Activated CD8-positive, alpha-beta T cell treated with anti-CD3 and anti-CD28 coated beads for 36 hours (primary cell): ENCODE data around the gene CD40. TPM values are rescaled to one million over a fixed set of nuclear protein-coding genes. Genes with fewer than 3 reads are reported as not detected.

ENCODE experiments used
- ATAC-seq: fragments of 200-7000 bp; cut with Tn5 transposase; one replicate; pipeline ENCODE4 v1.10.0; 2021; ENCODE audit warnings: mild to moderate bottlenecking, moderate library complexity
- CTCF ChIA-PET: fragments of 350-600 bp; sonication (Branson Sonifier 250); formaldehyde crosslinking; loops from one replicate; lab custom pipeline; 2021; ENCODE audit warnings: antibody characterized with exemption; lab: Charles Lee
- POLR2A ChIA-PET: fragments of 350-600 bp; sonication (Branson Sonifier 250); formaldehyde crosslinking; loops from one replicate; lab custom pipeline; 2021; ENCODE audit warnings: antibody characterized with exemption; lab: Charles Lee
- DNase-seq: peaks from one replicate; pipeline ENCODE4 v3.0.0-alpha.2; 2020
- H3K27ac Mint-ChIP-seq: one replicate; pipeline ENCODE4 v1.8.0; 2021; ENCODE audit warnings: mild to moderate bottlenecking, mixed read lengths
- H3K27me3 Mint-ChIP-seq: one replicate; pipeline ENCODE4 v1.8.0; 2021; ENCODE audit warnings: mixed read lengths
- H3K36me3 Mint-ChIP-seq: one replicate; pipeline ENCODE4 v1.8.0; 2021; ENCODE audit warnings: low read depth, mixed read lengths
- H3K4me1 Mint-ChIP-seq: one replicate; pipeline ENCODE4 v1.8.0; 2021; ENCODE audit warnings: low read depth, mixed read lengths
- H3K4me3 Mint-ChIP-seq: one replicate; pipeline ENCODE4 v1.8.0; 2021; ENCODE audit warnings: mild to moderate bottlenecking, moderate library complexity, mixed read lengths
- H3K9me3 Mint-ChIP-seq: one replicate; pipeline ENCODE4 v1.8.0; 2021; ENCODE audit warnings: mixed read lengths
- intact Hi-C: fragments of 100-400 bp; cut with micrococcal nuclease; formaldehyde crosslinking; loops from one replicate; pipeline ENCODE4 v1.10.0; 2022
- total RNA-seq, 2 experiments: library from RNA; stranded (reverse); gene quantifications; one replicate each; pipeline ENCODE4 v1.2.3, GENCODE V29; 2021
- TF ChIP-seq, protein P1 (sequence below): fragments of 200-600 bp; IDR thresholded peaks from one replicate; pipeline ENCODE4 v1.8.0; 2022; ENCODE audit warnings: antibody characterized with exemption, mild to moderate bottlenecking

Gene CD40
- total RNA-seq, 2 experiments from 2014 or later, result 3.3 to 3.5 TPM

DNA sequence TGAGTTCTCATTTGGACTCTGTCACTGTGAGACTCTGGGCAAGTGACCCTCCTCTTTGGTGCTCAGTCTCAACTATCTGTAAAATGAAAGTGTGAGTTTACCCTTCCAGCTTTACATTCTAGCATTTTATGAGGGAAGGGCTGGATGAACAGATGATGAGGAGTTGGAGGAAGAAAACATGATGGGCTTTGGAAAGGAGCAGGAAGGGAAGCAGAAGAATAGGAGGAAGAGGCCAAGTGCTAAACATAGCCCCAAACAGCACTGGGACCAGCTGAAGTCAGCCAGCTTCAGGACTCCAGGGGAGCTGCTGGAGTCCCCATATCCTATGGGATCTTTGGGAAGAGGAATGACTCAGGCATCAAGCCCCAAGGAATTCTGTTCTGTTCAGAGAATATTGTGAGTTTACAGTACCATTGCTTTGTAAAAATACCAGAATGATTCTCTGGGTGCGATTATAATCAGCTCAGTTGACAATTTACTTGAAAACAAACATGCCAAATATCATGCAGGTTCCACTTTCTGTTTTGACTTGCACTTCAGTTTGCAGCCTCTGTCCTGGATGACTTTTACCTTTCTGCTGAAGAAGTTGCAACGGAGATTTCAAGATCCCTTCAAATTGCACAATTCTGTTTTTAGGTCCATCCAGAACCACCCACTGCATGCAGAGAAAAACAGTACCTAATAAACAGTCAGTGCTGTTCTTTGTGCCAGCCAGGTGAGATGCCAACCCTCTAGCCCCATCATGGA, 3.2 kb downstream of the CD40 start:
- Mint-ChIP-seq H3K4me1 (peaks cover 17% of the 10 kb centered on the region), H3K27me3 (peaks cover 5% of the 10 kb centered on the region), H3K36me3 (no peaks in the 10 kb centered on the region), H3K27ac (no peak overlapping the region), H3K9me3 (no peaks in the 10 kb centered on the region), H3K4me3 (no peak overlapping the region)
- ATAC-seq (no peak), DNase-seq (no peak)
- intact Hi-C loops, result no loop called here
- CTCF ChIA-PET, result no interaction called here
- TF ChIP-seq, protein P1, sequence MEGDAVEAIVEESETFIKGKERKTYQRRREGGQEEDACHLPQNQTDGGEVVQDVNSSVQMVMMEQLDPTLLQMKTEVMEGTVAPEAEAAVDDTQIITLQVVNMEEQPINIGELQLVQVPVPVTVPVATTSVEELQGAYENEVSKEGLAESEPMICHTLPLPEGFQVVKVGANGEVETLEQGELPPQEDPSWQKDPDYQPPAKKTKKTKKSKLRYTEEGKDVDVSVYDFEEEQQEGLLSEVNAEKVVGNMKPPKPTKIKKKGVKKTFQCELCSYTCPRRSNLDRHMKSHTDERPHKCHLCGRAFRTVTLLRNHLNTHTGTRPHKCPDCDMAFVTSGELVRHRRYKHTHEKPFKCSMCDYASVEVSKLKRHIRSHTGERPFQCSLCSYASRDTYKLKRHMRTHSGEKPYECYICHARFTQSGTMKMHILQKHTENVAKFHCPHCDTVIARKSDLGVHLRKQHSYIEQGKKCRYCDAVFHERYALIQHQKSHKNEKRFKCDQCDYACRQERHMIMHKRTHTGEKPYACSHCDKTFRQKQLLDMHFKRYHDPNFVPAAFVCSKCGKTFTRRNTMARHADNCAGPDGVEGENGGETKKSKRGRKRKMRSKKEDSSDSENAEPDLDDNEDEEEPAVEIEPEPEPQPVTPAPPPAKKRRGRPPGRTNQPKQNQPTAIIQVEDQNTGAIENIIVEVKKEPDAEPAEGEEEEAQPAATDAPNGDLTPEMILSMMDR, result no peak
- POLR2A ChIA-PET, result interaction anchor here (0.7 kb wide), 1 partner anchor 252 kb away, joined by 3 read pairs; no protein-coding TSS in a partner anchor

DNA sequence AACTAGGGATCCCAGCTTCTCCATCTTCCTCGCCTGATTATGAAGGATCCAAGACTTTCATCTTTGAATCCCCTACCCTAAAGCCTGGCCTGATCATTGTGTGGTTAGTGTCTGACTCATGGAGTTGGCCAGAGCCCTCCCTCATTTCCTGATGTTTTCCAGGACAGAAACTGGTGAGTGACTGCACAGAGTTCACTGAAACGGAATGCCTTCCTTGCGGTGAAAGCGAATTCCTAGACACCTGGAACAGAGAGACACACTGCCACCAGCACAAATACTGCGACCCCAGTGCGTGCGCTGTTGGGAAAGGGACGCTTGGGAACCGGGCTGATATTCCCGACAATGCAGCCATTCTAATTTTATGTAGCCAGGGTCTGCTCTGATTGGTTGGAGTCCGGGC, 4.0 kb downstream of the CD40 start:
- POLR2A ChIA-PET, result no interaction called here
- intact Hi-C loops, result no loop called here
- CTCF ChIA-PET, result no interaction called here

DNA sequence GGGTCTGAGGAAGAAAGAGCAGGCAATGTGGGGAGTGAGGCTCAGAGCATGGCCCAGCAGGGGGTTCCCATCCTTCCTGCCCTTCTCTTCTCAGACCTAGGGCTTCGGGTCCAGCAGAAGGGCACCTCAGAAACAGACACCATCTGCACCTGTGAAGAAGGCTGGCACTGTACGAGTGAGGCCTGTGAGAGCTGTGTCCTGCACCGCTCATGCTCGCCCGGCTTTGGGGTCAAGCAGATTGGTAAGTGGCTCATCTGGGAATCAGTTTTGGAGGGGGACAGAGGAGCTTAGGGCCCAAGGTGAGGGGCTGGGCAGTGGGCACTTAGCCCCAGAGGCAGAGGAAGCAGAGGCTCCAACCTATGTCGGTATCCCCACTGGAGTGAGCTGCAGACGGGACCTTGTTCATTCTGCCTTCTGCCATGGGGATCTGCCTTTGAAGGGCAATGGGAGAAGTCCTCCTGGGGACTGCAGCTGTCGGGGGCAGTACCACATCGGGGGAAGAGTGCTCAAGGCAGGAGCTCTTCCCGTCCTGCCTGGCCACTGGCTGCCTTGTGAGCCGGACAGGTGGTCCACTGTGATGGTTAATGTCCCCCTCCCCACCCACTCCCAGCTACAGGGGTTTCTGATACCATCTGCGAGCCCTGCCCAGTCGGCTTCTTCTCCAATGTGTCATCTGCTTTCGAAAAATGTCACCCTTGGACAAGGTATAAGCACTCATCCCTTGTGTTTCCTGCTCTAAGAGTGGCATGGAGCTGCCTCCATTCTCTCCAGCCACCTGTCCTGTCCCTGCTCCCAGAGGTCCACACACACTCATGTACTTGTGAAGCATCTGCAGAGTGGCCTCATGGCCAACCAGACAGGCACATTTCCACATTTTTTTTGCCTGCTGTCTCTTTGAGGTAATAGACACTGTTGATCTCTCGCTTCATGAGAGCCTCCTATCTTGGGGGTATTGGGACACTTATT, 4.7 kb downstream of the CD40 start:
- H3K4me1 Mint-ChIP-seq, result peaks cover 13% of the 10 kb centered on the region
- POLR2A ChIA-PET, result no interaction called here
- H3K36me3 Mint-ChIP-seq, result no peaks in the 10 kb centered on the region
- DNase-seq (no peak), ATAC-seq (no peak)
- no peaks in the 10 kb centered on the region for H3K9me3 Mint-ChIP-seq
- CTCF ChIA-PET, result interaction anchor here (1.2 to 1.5 kb wide), 2 partner anchors 10 to 100 kb away, joined by 3 read pairs; no protein-coding TSS in a partner anchor
- peaks cover 2% of the 10 kb centered on the region for H3K27me3 Mint-ChIP-seq
- intact Hi-C loops, result no loop called here
- TF ChIP-seq, protein P1, result no peak
- no peak overlapping the region for H3K27ac Mint-ChIP-seq
- no peak overlapping the region for H3K4me3 Mint-ChIP-seq

More for the DNA sequence above, 4.0 kb downstream of the CD40 start:
- H3K27ac Mint-ChIP-seq, result no peak overlapping the region
- no peak for DNase-seq
- ATAC-seq, result no peak
- no peak overlapping the region for H3K4me3 Mint-ChIP-seq
- H3K36me3 Mint-ChIP-seq, result no peaks in the 10 kb centered on the region
- H3K4me1 Mint-ChIP-seq, result peaks cover 17% of the 10 kb centered on the region
- TF ChIP-seq, protein P1, result no peak
- no peaks in the 10 kb centered on the region for H3K9me3 Mint-ChIP-seq
- peaks cover 4% of the 10 kb centered on the region for H3K27me3 Mint-ChIP-seq

DNA sequence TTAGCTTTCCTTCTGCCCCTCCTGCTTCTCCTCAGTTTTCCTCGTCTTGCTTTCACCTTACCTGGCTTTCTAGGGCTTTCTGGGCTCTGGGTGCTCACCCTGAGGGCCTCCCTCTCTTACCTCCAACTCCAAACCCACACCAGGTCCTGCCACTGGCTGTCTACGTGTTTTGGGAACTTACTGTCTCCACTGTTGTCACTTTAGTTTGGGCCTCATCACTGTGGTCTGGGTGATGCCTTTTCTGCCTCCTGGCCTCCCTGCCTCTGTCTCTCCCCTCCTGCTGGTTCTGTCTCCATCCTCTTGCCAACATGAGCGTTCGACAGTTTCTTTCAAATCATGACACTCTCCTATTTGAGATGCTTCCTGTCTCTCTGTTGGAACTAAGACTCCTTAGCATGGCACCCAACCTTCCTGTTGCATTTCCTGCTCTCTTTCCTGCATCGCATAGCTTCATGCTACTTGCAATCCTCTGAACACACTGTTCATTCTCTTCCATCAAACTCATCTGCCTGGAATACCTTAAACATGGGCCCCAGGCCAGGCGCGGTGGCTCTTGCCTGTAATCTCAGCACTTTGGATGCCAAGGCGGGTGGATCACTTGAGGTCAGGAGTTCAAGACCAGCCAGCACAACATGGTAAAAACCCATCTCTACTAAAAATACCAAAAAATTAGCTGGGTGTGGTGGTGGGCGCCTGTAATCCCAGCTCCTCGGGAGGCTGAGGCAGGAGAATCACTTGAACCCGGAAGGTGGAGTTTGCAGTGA, 5.5 kb downstream of the CD40 start:
- ChIA-PET POLR2A (no interaction called here), CTCF (interaction anchor here (1.2 to 1.5 kb wide), 2 partner anchors 9 to 101 kb away, joined by 3 read pairs; no protein-coding TSS in a partner anchor)
- Mint-ChIP-seq H3K27me3 (no peaks in the 10 kb centered on the region), H3K4me3 (no peak overlapping the region), H3K36me3 (no peaks in the 10 kb centered on the region), H3K4me1 (peaks cover 7% of the 10 kb centered on the region), H3K9me3 (no peaks in the 10 kb centered on the region), H3K27ac (no peak overlapping the region)
- intact Hi-C loops, result no loop called here
- ATAC-seq (no peak), DNase-seq (no peak)
- TF ChIP-seq, protein P1, result no peak
